HUES64 (cell line): ENCODE measurements around the gene MVK.

Experiments
- H3K27ac ChIP-seq: 2 replicates; pipeline ENCODE4 v1.7.0; 2013; ENCODE audit warnings: low read depth, low read length, inconsistent platforms
- H3K27me3 ChIP-seq: 2 replicates; pipeline ENCODE4 v1.6.1; 2013; ENCODE audit warnings: mild to moderate bottlenecking, low read length; ENCODE audit not compliant: insufficient read depth
- H3K36me3 ChIP-seq: 2 replicates; pipeline ENCODE4 v1.6.1; 2013; ENCODE audit warnings: mild to moderate bottlenecking, low read length; ENCODE audit not compliant: insufficient read depth
- H3K4me1 ChIP-seq: 2 replicates; pipeline ENCODE4 v1.6.1; 2013; ENCODE audit warnings: mild to moderate bottlenecking, low read length, moderate library complexity; ENCODE audit not compliant: insufficient read depth
- H3K4me3 ChIP-seq: 2 replicates; pipeline ENCODE4 v1.5.1; 2013; ENCODE audit warnings: mild to moderate bottlenecking, low read length, moderate library complexity
- H3K9ac ChIP-seq: 2 replicates; pipeline ENCODE4 v1.6.1; 2013; ENCODE audit warnings: mild to moderate bottlenecking, low read depth, low read length
- H3K9me3 ChIP-seq: 2 replicates; pipeline ENCODE4 v1.6.1; 2013; ENCODE audit warnings: low read depth, low read length; ENCODE audit not compliant: insufficient read depth
- WGBS: fragments of 150-250, 120-280 bp; methylation state at CpG from one replicate; pipeline ENCODE4 v1.1.7; 2013; ENCODE audit warnings: missing lambda C conversion rate; 5-methylcytosine and 5-hydroxymethylcytosine counted together

Gene MVK

DNA sequence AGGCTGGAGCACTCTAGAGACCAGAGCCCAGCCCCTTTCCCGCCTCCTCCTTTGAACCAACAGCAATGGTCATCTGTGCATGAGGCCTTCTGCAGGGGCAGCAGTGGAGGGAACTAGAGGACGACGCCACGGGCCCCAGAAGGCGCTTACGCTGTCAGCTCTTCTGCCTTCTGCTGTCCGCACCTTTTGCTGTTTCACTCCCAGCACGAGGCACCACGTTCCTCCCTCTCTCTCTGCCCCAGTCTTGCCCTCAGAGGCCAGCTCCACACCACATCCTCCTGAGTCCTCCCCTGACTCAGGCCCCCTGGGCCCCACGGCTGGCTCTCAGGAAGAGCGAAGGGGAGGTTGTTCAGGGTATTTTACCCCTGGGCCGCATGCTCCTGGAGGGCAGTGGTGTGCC lies 15.8 kb upstream of the MVK start:
- Histone ChIP-seq H3K9ac (no peak overlapping the region), H3K4me1 (no peaks in the 10 kb centered on the region), H3K27me3 (no peaks in the 10 kb centered on the region), H3K27ac (no peak overlapping the region), H3K4me3 (no peak overlapping the region), H3K9me3 (no peaks in the 10 kb centered on the region), H3K36me3 (no peaks in the 10 kb centered on the region; the same call in 1 of the 2 replicates)
- 92% methylated on average over 12 of the region's 12 CpGs for WGBS

DNA sequence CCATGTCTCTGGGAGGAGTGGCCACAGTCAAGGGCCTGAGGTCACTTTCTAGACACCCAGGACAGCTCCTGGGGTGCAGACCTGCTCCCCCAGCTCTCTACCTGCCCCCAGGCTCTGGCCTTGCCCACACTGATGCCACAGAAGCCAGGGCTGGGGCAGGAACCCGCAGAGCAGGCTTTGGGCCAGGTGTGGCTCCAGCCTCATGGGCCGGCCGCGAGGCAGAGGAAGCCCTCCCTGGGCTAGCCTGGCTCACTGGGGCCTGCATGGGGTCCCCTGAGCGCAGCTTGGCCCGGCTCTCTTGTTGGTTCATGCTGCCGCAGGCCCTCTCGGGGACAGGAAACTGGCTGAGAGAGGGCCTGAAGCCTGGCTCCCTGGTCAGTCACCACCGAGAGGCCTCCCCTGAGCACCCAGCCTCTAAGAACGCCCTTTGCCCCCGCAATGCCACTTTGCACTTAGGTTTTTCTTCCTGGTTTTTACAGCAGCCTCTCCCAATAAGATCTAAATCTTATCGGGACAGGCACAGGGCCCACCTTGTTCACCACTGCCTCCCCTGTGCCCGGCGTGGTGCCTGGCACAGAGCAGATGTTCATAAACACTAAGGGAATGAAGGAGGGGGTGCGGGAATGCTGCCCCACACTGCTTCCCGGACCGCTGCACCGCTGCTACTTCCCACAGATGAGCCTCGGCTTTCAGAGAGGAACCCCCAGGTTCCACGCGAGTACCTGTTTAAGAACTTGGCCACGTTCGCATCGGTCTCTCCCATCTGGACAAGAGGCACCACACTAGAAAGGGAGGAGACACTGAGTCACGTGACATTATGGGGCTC lies 15.0 kb upstream of the MVK start:
- no peaks in the 10 kb centered on the region for H3K4me1 ChIP-seq
- WGBS = 92% methylated on average over 25 of the region's 25 CpGs
- no peaks in the 10 kb centered on the region for H3K27me3 ChIP-seq
- H3K36me3 ChIP-seq = no peaks in the 10 kb centered on the region; the same call in 1 of the 2 replicates
- no peak overlapping the region for H3K4me3 ChIP-seq
- H3K27ac ChIP-seq = no peak overlapping the region
- H3K9me3 ChIP-seq = no peaks in the 10 kb centered on the region
- H3K9ac ChIP-seq = no peak overlapping the region

DNA sequence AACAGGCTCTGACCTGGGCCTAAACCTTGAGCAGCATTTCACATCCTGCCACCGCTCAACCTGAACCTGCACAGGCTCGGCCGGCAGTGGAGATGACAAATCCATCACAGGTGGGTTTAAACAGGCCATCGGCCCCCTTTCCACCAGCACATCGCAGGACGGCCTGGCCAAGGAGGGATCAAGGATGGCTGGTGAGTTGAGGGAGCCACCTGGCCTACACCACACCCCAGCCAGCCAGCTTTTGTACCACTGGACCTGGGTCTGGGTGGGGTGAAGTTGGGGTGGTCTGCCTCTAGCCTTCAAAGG lies 14.4 kb upstream of the MVK start:
- peaks cover 4% of the 10 kb centered on the region; the same call in 1 of the 2 replicates for H3K36me3 ChIP-seq
- whole genome bisulfite sequencing = 96% methylated on average over 6 of the region's 6 CpGs
- H3K4me1 ChIP-seq = no peaks in the 10 kb centered on the region

DNA sequence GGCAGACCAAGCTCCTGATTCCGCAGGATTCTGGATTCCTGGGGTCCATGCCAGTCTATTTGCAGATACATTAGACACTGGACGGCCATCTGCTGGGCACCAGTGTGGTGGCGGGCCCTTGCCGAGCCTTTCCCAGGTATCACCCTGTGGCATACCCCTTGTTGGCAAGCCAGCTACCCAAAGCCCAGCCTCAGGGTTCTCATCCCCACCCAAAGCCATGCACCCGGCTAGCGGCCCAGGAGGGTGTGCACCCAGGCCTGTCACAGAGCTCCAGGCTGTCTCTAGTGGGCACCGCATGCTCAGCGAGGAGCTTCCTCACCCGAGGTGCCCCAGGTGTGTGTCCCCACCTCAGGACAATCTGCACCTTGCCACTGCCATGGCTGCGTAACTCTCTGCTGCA lies 14.0 kb upstream of the MVK start:
- 94% methylated on average over 10 of the region's 10 CpGs for WGBS
- no peak overlapping the region for H3K4me3 ChIP-seq
- peaks cover 8% of the 10 kb centered on the region for H3K36me3 ChIP-seq

More for the DNA sequence above, 14.4 kb upstream of the MVK start:
- no peak overlapping the region for H3K9ac ChIP-seq
- H3K9me3 ChIP-seq = no peaks in the 10 kb centered on the region
- no peaks in the 10 kb centered on the region for H3K27me3 ChIP-seq
- H3K27ac ChIP-seq = no peak overlapping the region
- no peak overlapping the region for H3K4me3 ChIP-seq

DNA sequence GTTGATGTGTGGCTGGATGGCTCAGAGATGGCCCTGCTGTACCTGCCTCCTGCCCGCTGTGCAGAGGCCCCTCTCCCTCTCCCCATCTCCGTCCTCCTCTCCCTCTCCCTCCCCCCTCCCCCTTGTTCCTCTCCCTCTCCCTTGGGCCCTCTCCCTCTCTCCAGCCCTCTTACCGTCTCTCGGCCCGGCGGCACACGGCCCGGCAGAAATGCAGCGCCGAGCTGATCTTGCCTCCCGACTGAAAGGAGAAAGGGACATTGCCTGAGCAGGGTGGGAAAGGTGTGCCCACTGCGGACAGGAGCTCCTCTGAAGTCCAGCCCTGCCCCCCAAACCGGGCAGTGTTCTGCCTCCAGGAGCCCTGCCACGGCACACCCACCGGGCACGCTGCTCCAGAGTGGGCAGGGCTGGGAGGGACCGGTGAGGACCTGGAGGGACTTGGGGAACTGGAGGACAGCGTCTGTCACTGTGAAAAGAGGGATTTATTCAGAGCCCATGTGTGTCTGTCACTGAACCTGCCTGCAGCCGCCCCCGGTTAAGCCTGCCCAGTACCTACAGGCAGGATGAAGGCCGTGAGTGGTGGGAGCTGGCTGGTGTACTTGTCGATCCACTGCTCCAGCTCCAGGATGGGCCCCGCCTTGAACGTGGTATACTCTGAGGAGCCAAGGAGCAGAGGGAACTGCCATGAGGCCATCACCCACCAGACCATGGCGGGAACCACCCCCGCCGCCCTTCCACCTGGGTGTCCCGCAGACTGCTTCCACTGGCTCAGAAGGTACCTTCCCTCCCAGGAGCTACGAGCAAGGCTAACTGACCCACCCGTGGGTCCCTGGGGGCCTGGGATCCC lies 12.5 kb upstream of the MVK start:
- no peak overlapping the region for H3K4me3 ChIP-seq
- no peaks in the 10 kb centered on the region for H3K4me1 ChIP-seq
- H3K9ac ChIP-seq = no peak overlapping the region
- peaks cover 17% of the 10 kb centered on the region for H3K36me3 ChIP-seq
- H3K27me3 ChIP-seq = no peaks in the 10 kb centered on the region
- no peaks in the 10 kb centered on the region for H3K9me3 ChIP-seq
- WGBS = 91% methylated on average over 30 of the region's 30 CpGs
- H3K27ac ChIP-seq = no peak overlapping the region

More for the DNA sequence above, 14.0 kb upstream of the MVK start:
- Histone ChIP-seq H3K9ac (no peak overlapping the region), H3K27ac (no peak overlapping the region), H3K27me3 (no peaks in the 10 kb centered on the region), H3K9me3 (no peaks in the 10 kb centered on the region), H3K4me1 (no peaks in the 10 kb centered on the region)

DNA sequence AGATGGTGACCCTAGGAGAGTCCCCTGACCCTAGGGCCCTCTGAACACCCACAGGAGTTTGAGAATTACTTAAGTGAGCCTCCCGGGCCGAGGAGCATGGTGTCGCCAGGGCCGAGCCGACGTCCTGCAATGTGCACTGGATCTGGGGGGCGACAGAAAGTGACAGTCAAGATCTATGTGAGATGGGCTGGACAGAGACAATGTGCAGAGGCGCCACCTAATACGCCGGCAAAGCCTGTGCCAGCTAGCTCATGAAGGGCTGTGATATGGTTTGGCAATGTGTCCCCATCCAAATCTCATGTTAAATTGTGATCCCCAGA lies 11.9 kb upstream of the MVK start:
- no peak overlapping the region for H3K4me3 ChIP-seq
- no peaks in the 10 kb centered on the region for H3K9me3 ChIP-seq
- WGBS = 96% methylated on average over 10 of the region's 10 CpGs
- no peaks in the 10 kb centered on the region for H3K4me1 ChIP-seq
- no peaks in the 10 kb centered on the region for H3K27me3 ChIP-seq
- H3K9ac ChIP-seq = no peak overlapping the region
- no peak overlapping the region for H3K27ac ChIP-seq
- H3K36me3 ChIP-seq = peaks cover 19% of the 10 kb centered on the region

DNA sequence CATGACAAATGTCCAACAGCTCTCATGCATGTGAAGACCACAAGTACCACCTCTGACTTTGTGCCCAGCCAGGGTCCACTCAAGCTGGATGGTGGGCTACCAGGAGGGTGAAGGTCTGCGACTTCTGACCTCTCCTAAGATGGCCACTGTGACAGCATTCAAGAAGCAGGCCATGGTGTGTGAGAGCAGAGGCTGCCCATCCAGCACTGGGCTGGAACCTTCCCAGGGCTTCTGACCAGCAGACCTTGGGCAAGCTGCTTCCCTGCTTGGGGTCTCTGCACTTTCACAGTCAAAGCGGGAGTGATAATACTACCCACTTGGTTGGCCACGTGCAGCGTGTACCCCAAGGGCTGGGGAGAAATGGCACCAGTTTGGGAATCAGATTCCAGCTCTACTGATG lies 10.7 kb upstream of the MVK start:
- peaks cover 31% of the 10 kb centered on the region for H3K36me3 ChIP-seq
- H3K4me3 ChIP-seq = no peak overlapping the region
- H3K9ac ChIP-seq = no peak overlapping the region
- H3K9me3 ChIP-seq = no peaks in the 10 kb centered on the region
- no peaks in the 10 kb centered on the region for H3K4me1 ChIP-seq
- no peaks in the 10 kb centered on the region for H3K27me3 ChIP-seq
- 95% methylated on average over 4 of the region's 4 CpGs for WGBS
- H3K27ac ChIP-seq = no peak overlapping the region

DNA sequence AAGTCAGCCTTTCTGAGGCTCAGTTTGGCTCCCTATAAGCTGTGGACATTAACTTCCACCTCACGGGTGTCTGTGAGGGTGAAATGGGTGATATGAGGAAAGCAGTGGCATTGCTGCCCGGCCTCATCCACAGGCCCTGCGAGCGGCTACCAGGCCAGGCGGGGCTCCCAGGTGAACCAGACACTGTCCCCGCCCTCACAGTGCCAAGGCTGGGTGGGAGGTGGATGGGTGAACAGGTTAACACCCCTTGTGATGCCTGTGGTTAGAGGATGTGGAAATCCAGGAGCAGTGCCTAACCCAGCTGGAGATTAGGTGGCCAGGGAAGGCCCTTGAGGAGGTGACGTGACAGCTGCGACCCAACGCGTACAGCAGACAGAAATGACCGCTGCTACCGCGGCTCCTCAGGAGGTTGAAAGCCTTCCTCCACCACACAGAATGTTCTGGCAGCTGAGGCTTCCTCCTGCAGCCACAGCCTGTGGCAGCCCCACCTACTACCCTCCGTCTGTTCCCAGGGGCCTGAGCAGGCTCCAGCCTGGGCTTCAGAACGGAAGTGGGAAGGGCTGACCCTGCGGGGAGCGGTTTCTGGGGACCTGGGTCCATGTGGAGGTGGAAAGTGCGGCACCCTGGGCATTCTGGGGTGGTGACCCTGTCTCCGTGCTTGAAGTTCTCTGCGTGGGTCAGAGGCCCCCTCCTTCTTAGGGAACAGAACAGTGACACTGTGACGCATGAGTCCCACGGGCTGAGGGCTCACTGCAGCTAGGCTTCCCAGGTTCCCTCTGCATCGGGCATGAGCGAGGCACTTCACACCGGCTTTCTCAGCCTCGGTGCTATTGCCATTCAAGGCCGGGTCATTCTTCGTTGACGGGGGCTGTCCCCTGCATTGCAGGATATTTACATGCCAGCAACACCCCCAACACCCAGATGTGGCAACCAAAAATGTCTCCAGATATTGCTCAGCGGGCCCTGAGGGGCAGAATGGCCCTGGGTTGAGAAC lies 10.0 kb upstream of the MVK start:
- Histone ChIP-seq H3K27me3 (no peaks in the 10 kb centered on the region), H3K4me3 (no peak overlapping the region), H3K4me1 (no peaks in the 10 kb centered on the region), H3K9me3 (no peaks in the 10 kb centered on the region), H3K27ac (no peak overlapping the region), H3K9ac (no peak overlapping the region), H3K36me3 (peaks cover 38% of the 10 kb centered on the region)
- 92% methylated on average over 30 of the region's 30 CpGs for WGBS

DNA sequence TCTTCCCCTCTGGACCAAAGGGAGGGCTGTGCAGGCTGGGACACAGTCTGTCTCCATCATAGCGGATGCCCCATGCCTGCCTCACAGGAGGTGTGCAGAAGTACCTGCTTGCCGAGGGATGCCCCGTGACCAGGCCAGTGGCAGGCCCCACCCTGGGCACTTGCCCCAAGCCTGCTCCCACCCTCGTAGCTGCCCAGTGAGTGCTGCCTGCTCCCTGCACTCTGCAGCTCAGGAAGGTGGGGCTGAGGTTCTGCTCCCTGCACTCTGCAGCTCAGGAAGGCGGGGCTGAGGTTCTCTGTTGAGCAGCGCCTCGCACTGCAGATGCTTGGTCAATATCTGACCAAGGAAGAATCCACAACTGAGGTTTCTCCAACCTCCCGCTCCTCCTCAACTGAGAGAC lies 7.2 kb upstream of the MVK start:
- peaks cover 49% of the 10 kb centered on the region for H3K36me3 ChIP-seq
- no peak overlapping the region for H3K27ac ChIP-seq
- H3K4me1 ChIP-seq = no peaks in the 10 kb centered on the region
- H3K9ac ChIP-seq = no peak overlapping the region
- 96% methylated on average over 8 of the region's 8 CpGs for WGBS
- H3K4me3 ChIP-seq = no peak overlapping the region
- H3K9me3 ChIP-seq = no peaks in the 10 kb centered on the region
- H3K27me3 ChIP-seq = no peaks in the 10 kb centered on the region

DNA sequence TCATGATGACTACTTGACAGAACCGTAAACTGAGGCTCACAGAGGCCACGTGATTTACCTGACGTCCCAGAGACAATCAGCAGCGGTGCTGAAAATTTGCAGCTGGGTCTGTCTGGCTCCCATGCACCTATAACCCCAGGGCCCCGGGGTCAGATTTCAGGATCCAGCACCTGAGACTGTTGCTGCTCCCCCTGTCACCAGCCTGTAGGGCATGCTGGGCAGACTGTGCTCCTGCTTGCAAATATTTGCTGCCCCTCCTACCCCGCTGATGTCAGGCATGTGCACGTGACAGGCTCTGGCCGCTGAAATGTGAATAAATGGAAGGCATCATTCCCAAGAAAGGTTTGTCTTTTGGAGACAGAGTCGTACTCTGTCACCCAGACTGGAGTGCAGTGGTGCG lies 6.3 kb upstream of the MVK start:
- Histone ChIP-seq H3K36me3 (peaks cover 50% of the 10 kb centered on the region), H3K9ac (no peak overlapping the region)
- 89% methylated on average over 10 of the region's 10 CpGs for WGBS

DNA sequence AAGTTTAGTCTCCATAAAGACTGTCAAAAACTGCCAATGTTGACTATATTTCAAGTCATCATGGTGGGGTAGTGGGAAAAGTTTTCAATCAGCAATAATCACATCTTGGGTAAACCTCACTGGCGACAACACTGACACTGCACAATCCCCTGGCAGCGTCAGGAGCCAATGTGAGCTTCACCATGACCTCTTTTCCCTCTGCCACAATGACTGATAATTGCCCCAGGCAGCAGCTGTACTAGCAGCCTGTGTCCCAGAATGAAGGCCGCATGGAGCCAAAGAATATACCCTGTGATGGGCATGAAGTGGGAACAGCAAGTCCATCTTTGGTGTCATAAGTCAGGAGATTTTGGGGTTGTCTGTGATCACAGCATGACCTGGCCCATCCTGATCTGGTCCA lies 5.6 kb upstream of the MVK start:
- WGBS = 93% methylated on average over 3 of the region's 3 CpGs
- Histone ChIP-seq H3K36me3 (peaks cover 50% of the 10 kb centered on the region), H3K4me1 (peaks cover 4% of the 10 kb centered on the region; the same call in 1 of the 2 replicates), H3K27me3 (no peaks in the 10 kb centered on the region), H3K4me3 (no peak overlapping the region), H3K9me3 (no peaks in the 10 kb centered on the region), H3K9ac (no peak overlapping the region), H3K27ac (no peak overlapping the region)

More for the DNA sequence above, 6.3 kb upstream of the MVK start:
- Histone ChIP-seq H3K4me3 (no peak overlapping the region), H3K27me3 (no peaks in the 10 kb centered on the region), H3K27ac (no peak overlapping the region), H3K4me1 (no peaks in the 10 kb centered on the region), H3K9me3 (no peaks in the 10 kb centered on the region)
